SIG-M5 treated with dmso at 0.1 percent for 504 hours (cell line): ENCODE data around the gene PSG11.
"Not testable (repeated sequence)": the region's sequence is repeated elsewhere in the genome, so short reads cannot be mapped to it uniquely, and the experiment has no call there.

Experiments
- DNase-seq: peaks from one replicate; lab custom pipeline; 2025; ENCODE audit not compliant: unreplicated experiment; lab: John Stamatoyannopoulos, UW

PSG11 gene

DNA sequence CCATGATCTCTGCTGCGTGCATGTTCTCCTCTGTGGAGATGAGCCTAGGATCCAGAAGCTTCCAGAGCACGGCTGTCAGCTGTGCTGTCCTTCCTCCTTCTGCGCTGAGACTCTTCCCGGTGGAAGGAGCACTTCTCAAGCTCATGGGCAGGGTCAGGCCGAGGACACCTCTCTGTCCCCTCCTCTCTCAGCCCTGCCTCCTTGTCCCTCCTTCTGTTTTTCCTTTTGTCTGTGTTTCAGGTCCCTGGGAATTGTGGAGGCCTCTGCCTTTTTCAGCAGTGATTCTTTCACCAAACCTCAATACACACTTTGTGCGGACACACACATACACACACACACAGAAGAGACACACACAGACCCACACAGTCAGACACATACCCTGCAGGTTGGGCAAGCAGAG is at the start of gene PSG11:
PSG11 (minus strand) TSS at position 101 of the 400 bp plus-strand sequence; CDS start at position 4, 97 bp downstream.
- not testable (repeated sequence) for DNase-seq

DNA sequence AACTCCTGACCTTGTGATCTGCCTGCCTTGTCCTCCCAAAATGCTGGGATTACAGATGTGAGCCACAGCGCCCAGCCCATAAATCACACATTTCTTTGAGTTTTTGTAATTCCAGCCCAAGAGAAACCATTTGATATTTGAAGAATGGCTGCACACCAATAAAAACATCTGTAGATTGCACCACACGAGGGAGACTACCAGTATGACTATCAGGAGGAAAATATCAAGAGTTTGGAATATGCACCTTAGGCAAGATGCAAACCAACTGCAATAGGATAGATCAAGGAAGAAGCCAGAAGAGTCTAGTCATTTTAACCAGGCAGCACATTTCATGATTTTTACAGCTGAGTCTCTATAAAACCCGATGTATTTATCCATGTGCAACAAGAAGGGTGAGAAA is 36.1 kb upstream of the PSG11 start:
- DNase-seq: not testable (repeated sequence)

DNA sequence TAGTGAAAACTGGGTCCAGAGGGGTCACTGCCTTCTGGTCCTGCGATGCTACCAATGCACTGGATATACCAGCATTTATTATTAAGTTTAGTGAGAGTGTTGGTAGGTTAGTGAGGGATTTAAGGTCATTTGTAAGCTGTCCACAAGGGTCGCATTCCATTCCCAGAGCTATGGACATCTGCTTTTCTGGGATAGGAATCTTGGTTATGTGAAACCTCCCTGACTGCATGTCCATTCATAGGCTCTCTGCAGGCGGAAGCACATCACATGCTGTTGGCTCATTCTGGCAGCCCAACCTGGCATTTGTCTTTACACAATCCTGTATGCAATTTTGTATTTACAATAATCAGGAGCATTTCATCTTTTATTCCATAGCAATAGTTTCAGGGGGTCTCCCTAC is 35.1 kb upstream of the PSG11 start:
- DNase-seq: not testable (repeated sequence)

- DNase-seq: not testable (repeated sequence)
Measured at GRCh38 chr19:43060254-43060653, 34.0 kb upstream of the PSG11 start.

GRCh38 chr19:43059482-43059881 is 33.2 kb upstream of the PSG11 start:
- not testable (repeated sequence) for DNase-seq

GRCh38 chr19:43058440-43058839 is 32.2 kb upstream of the PSG11 start:
- not testable (repeated sequence) for DNase-seq

DNA sequence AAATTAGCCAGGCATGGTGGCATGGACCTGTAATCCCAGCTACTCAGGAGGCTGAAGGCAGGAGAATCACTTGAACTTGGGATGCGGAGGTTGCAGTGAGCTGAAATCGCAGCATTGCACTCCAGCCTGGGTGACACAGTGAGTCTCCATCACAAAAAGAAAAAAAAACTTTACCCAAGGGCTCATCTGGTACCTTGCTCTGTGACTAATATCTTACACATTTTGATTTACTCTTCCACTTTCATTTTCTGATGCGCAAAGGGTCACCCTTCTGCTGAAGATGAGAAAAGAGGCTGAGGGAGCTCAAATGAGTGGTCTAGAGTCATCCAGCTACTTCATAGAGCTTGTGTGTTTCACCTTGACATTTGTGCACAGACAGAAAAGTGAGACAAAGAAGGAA is 21.7 kb upstream of the PSG11 start:
- not testable (repeated sequence) for DNase-seq

DNA sequence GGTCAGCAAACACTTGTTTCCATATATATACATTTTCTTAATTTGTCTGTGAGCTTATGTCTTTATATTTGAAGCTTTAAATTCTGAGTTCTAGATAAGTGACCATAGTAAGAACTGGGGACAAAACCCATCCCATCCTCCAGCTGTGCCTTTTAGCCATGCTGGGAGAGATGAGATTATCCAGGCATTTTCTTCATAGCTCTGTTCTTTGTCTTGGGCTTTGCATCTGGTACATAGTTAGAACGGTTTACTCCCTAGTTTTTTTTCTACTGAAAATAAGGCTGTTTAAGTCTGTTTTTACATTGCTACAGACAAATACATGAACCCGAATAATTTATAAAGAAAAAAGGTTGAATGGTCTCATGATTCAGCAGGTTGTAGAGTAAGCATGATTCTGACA is 20.3 kb upstream of the PSG11 start:
- DNase-seq: not testable (repeated sequence)

DNA sequence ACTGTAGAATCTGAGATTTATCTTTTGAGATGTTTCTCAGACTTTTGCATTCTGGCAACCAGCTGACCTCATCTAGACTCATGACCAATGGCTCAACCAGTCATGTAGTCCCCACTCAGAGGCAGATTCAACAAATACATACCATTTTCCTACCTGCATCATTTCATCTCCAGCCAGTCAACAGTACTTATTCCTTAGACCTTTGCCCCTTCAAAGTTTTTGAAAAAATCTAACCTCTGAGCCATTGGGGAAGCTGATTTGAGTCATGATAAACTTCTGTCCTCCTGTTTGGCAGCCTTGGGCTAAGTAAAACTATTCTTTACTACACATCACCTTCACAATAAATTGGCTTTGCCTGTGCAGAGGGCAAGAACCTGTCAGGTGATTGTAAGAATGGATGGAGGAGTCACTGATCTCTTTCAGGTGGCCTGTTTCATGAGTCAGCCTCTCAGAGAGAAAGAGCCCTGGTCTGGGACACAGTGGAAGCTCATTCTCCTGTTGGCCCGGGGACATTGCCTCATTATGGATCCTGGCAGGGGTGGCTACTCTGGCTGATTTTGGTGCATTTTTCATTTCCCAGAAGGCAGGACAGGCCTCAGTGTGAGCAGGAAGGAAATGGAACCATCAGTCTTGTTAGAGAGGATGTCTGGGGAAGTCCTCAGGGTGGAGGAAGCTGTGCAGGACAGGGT is 17.4 kb upstream of the PSG11 start:
- not testable (repeated sequence) for DNase-seq

DNA sequence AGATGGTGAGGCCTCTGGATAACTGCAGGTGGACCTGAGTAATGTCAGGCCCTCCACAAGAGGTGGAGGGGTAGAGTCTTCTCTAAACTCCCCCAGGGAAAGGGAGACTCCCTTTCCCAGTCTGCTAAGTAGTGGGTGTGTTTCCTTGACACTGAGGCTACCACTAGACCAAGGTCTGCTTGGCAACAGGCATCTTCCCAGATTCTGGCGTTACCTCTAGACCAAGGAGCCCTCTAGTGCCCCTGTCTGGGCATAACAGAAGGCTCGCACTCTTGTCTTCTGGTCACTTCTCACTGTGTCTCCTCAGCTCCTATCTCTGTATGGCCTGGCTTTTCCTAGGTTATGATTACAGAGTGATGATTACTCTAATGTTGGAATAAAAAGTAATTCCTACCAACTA is 5.4 kb upstream of the PSG11 start:
- DNase-seq: not testable (repeated sequence)

- DNase-seq: no peak
Measured at GRCh38 chr19:43028866-43029265, 2.6 kb upstream of the PSG11 start.

DNA sequence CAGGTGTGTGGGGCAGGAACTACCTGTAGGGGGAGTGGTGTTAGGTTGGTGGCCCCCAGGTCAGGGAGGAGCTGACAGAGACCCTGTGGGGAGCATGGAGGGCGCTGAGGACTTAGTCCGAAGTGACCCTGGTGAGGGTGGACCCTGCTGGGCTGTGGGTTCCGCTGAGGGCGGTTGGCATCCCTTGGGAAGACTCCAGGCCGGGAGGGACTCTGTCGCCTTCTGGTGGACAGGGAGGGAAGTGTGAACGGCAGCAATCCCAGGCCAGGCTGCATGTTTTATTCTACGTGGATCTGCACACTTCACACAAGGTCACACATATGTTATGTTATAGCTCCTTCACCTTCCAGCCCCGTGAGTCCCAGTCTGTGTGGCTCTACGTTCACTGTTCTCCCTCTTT is 1.7 kb upstream of the PSG11 start:
- DNase-seq: not testable (repeated sequence)

DNA sequence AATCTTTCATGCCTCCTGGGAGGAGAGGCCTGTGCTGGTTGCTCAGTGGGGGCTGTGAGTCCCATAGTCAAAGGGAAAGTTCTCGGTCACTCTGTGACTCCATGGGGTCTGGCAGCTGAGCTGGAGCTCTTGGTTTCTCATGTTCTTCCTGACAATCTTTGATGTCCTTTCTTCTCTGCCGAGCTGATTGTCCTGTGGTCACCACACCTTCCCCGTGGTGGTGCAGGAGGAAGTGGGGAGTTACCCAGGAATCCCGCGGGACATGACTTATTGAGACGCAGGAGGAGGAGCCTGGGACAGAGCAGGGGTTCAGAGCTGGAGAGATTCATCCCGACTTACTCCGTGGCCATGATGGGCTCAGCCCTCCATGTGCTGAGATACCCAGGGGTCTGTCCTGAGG is 792 bp upstream of the PSG11 start:
- not testable (repeated sequence) for DNase-seq

- DNase-seq: not testable (repeated sequence)
Measured at GRCh38 chr19:43022098-43022497, 4.2 kb downstream of the PSG11 start.

DNA sequence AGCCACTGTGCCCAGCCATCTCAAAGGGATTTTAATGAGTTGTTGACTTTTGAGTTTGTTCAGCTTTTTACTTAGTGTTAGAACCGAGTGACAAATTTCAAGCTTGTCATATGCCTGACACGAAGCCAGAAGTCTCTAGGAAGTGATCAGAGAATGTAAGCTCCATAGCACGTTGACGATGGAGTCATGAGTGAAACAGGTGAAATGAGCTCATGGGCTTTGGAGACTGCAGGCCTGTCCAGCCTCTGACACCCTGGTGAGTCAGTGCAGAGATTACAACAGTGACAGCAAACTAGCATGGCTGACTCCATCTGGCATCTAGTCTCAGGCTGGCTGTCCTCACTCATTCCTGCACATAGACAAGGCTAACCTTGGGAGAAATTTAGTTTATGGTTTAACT is 4.6 kb downstream of the PSG11 start:
- DNase-seq: not testable (repeated sequence)

GRCh38 chr19:43019588-43019987 is 6.7 kb downstream of the PSG11 start:
- DNase-seq: not testable (repeated sequence)

- DNase-seq: not testable (repeated sequence)
Measured at GRCh38 chr19:43005841-43006240, 20.4 kb downstream of the PSG11 start.

DNA sequence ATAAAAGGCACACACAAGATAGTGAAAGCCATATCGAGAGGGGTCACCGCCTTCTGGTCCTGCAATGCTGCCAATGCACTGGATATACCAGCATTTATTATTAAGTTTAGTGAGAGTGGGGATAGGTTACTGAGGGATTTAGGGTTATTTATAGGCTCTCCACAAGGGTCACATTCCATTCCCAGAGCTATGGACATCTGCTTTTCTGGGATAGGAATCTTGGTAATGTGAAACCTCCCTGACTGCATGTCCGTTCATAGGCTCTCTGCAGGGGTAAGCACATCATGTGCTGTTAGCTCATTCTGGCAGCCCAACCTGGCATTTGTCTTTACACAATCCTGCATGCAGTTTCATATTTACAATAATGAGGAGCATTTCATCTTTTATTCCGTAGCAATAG is 21.4 kb downstream of the PSG11 start:
- DNase-seq: not testable (repeated sequence)

DNA sequence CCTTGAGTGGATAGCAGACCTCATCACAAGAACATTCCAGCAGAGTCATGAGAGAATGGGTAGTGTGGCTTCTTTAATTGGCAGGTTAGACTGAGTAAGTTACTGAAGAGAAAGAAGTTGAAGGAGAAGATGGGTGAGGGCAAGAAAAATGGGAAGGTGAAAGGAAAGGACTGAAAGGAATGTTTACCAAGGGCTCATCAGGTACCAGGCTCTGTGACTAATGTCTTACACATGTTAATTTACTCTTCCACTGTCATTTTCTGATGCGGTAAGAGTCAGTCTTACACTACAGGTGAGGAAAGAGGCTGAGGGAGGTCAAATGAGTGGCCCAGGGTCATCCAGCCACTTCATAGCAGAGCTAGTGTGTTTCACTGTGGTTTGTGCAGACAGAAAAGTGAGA is 22.6 kb downstream of the PSG11 start:
- DNase-seq: not testable (repeated sequence)

GRCh38 chr19:43002948-43003347 is 23.3 kb downstream of the PSG11 start:
- DNase-seq: not testable (repeated sequence)

- DNase-seq: not testable (repeated sequence)
Measured at GRCh38 chr19:42996161-42996560, 30.1 kb downstream of the PSG11 start.

GRCh38 chr19:42992029-42992604 is 34.2 kb downstream of the PSG11 start:
- not testable (repeated sequence) for DNase-seq

GRCh38 chr19:42989851-42990250 is 36.4 kb downstream of the PSG11 start:
- DNase-seq: no peak
